Kasumi-1 (cell line): ENCODE results near the gene DTX1.
A peak's percentile ranks its signal among the peaks of the same experiment; 100 is the strongest.
"Not testable (repeated sequence)": the region's sequence is repeated elsewhere in the genome, so short reads cannot be mapped to it uniquely, and the experiment has no call there.

ENCODE experiments used
- DNase-seq, 2 experiments: peaks; one replicate each; lab custom pipeline; 2025; lab: John Stamatoyannopoulos, UW

Gene DTX1

DNA sequence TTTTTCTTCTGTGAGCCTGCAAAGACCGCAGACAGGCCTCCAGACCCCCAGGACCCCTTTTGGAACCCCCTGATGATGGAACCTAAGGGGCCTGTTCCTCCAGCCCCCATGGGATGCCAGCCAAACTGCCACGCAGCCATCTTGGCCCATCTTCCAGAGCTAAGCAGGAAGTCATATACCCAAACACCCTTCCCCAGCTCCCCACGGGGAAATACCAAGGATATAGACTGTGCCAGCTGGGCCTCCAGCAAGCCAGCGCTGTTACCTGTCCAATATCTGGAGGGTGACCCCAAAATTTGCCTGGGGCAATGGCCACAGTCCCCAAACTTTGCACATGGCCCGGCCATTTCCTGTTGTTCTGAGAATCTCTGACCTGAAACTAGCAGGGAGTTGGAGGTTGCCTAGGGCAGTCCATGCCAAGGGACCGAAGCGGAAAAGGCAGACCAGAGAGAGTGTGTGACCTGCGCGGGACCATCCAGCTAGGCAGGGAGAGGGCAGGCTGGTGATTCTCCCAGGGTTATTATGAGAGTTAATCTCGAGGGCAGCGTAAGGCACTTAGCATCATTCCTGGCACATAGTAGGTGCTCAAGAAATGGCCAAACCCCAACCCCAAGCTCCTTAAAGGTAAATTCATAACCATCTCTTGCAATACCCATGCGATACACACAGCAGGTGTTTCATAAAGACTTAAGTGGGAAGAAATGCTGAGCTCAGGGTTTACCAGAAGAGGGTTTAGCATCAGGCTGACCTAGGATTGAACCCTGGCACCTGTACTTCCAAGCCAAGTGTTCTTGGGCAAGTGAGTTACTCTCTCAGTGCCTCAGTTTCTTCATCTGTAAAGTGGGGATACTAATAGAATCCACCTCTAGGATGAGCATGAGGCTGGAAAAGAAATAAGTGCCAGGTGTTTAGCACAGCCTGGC is 81.6 kb downstream of the DTX1 start:
- no peak for DNase-seq

DNA sequence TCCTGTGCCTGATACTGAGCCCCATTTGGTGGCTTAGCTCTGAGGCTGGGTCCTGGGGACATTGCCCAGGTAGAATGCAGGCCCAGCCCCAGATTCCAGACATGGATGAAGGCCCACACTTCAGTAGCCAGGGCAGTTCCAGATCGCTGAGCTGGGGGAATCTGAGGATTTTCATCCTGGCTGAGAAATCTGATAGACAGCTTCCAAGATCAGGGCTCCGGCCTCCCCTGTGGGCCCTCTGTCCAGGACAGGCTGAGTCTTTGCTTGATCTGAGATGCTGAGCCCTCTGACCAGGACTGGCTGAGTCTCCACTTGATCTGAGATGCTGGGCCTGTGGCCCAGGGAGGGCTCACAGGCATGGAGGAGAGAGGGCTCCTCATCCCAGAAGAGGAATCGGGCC is 82.3 kb downstream of the DTX1 start:
- DNase-seq: no peak

DNA sequence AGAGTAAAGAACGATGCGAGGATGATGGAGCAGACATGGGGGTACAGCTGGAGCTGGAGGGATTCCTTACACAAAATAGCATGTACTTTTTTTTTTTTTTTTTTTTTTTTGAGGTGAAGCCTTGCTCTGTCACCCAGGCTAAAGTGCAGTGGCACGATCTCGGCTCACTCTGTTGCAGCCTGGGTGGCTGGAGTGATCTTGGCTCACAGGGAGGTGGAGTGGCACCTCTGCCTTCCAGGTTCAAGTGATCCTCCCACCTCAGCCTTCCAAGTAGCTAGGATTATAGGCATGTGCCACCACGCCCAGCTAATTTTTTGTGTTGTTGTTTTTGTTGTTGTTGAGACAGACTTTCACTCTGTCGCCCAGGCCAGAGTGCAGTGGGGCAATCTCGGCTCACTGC is 84.2 kb downstream of the DTX1 start:
- no peak for DNase-seq

DNA sequence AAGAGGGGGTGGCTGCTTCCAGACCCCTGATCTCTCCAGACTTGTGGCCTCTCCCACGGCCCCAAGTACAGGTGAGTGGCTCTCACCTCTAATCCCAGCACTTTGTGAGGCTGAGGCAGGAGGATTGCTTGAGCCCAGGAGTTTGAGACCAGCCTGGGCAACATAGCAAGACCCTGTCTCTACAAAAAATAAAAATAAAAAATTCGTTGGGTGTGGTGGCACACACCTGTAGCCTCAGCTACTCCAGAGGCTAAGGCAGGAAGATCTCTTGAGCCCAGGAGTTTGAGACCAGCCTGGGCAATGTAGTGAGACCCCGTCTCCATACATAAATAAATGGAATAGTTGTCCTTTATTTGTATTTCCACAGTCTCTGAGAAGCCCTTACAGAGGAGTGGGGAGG is 85.2 kb downstream of the DTX1 start:
- not testable (repeated sequence) for DNase-seq

DNA sequence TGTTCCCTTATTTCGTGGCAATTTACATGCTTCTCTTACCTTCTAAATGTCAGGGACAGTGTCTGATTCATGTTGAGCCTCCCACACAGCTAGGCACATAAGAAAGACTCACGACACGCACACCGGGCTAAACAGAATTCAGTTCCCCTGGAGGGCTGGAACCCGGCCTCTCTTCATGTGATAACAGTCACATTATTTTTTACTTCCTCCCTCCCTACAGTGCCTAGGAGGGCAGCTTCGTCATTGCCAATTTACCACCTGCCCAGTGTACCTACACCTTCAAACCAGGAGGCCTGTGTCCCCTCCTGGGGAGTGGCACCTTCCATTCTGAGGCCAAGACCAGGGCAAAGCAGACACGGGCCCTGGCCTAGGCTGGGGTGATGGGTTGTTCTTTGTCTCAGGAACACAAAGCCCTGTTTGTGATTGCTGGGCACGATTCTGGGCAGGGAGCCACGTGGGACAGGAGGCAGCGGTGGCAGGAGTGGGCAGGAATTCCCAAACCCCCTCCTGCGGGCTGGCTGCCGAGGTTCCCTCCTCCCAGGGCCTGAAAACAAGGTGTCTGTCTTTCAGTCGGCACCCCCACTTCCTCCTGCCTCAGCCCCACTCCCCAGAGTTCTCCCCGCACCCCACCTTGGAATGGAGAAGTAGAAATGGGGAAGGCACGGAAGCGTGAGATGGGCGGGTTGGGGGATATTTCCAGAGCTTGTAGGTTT is 85.8 kb downstream of the DTX1 start:
- peak; percentile 41 to 48 for DNase-seq

DNA sequence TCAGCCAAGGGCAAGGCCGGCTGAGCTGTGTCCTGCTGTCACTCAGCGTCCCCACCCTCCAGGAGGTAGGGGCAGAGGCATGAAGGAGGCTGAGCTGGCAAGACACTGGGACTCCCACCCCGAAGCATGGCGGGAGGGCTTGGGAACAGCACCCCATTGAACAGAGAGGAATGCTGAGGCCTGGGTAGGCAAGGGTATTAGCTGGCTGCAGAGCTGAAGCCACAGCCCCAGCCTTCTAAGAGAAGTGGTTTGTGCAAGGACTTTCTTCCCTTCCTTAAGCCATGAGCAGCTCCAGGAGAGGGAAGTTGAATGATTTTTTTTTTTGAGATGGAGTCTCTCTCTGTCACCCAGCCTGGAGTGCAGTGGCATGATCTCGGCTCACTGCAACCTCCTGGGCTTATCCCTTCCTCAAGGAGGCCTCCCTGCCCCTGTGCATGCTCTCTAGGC is 86.4 kb downstream of the DTX1 start:
- peak; percentile 41 for DNase-seq

DNA sequence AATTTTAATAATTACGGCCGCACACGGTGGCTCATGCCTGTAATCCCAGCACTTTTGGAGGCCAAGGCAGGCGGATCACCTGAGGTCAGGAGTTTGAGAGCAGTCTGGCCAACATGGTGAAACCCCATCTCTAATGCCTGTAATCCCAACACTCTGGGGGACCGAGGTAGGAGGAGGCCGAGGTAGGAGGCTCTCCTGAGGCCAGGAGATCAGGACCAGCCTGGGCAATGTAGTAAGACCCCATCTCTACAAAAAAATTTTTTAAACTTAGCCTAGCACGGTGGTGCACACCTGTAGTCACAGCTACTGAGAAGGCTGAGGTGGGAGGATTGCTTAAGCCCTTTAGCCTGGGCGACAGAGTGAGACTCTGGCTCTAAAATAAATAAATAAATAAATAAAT is 87.4 kb downstream of the DTX1 start:
- DNase-seq: no peak

DNA sequence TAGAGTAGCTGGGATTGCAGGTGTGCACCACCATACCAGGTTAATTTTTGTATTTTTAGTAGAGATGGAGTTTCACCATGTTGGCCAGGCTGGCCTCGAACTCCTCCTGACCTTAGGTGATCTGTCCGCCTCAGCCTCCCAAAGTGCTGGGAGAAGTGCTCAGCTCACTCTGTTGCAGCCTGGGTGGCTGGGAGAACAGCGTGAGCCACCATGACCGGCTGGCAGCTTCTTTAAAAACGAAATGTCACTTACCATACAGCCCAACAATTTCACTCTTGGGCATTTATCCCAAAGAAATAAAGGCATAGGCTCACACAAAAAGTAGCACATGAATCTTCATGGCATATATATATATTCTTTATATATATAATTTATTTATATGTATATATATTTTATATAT is 88.3 kb downstream of the DTX1 start:
- DNase-seq: no peak

DNA sequence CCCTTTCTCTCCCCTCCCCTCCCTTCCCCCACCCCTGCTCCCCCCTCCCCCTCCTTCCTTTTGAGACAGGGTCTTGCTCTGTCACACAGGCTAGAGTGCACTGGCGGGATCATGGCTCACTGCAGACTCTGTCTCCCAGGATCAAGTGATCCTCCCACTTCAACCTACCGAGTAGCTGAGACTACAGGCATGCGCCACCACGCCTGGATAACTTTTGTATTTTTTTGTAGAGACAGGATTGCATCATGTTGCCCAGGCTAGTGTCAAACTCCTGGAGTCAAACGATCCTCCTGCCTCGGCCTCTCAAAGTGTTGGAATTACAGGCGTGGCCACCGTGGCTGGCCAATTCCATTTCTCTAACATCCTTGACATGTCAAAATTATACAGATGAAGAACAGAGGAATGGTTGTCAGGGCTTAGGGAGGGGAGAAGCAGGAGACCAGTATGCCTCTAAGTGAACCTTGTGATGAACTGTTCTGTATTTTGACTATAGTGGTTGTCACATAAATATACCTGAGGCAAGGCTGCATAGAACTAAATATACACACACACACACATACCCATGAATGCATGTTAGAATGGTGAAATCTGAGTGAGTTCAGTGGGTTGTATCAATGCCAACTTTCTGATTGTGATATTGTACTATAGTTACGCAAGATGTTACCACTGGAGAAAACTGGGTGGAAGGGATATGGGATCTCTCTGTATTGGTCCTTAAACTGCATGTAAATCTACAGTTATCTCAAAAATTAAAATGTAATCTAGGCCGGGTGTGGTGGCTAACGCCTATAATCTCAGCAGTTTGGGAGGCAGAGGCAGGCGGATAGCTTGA is 89.4 kb downstream of the DTX1 start:
- no peak for DNase-seq

DNA sequence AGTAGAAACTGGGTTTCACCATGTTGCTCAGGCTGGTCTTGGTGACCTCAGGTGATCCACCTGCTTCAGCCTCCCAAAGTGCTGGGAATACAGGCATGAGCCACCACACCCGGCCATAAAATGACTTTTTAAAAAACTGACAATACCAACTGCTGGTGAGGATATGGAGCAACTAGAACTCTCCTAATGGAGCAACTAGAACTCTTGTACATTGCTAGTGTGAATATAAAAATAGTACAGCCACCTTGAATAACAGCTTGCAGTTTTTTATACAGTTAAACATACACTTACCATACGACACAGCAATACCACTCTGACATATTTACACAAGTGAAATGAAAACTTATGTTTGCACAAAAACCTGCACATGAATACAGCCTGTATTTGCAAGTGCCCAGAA is 90.5 kb downstream of the DTX1 start:
- DNase-seq: no peak
